Right atrium auricular region (tissue), 2 donors: Measurements from ENCODE around the gene UVRAG. TPM values are rescaled to one million over a fixed set of nuclear protein-coding genes. Genes with fewer than 3 reads are reported as not detected.
A peak's percentile ranks its signal among the peaks of the same experiment; 100 is the strongest.

ENCODE experiments used
- DNase-seq: peaks from one replicate; pipeline ENCODE4 v3.0.0-alpha.2; 2019; ENCODE audit warnings: low spot score
- H3K27ac ChIP-seq, 2 donors: fragments of 200-600 bp; sonication (generic); 1 replicate in 1 of 2; 2 replicates in 1 of 2; pipeline ENCODE4 v1.5.1; 2016 to 2019
- H3K27me3 ChIP-seq, 2 donors: fragments of 200-600 bp; sonication (generic); one replicate each; pipeline versions ENCODE4 v1.5.1 to v1.6.0; 2017 to 2019
- H3K36me3 ChIP-seq: fragments of 200-600 bp; sonication (generic); one replicate; pipeline ENCODE4 v1.5.1; 2016
- H3K4me1 ChIP-seq, 2 donors: fragments of 200-600 bp; sonication (generic); one replicate each; pipeline versions ENCODE4 v1.5.1 to v1.6.0; 2017 to 2019
- H3K4me3 ChIP-seq, 2 donors: fragments of 200-600 bp; sonication (generic); 1 replicate in 1 of 2; 2 replicates in 1 of 2; pipeline ENCODE4 v1.5.1; 2017 to 2019; ENCODE audit warnings: mild to moderate bottlenecking in 1 of 2, moderate library complexity in 1 of 2
- H3K9me3 ChIP-seq, 2 donors: fragments of 200-600 bp; sonication (generic); one replicate each; pipeline ENCODE4 v1.5.1; 2019
- total RNA-seq, 2 donors: library from RNA; depleted of rRNA; stranded (reverse); fragments of >200 nt; gene quantifications; one replicate each; pipeline ENCODE4 v1.1.0, GENCODE V29; 2016
- TF ChIP-seq, protein P1 (sequence below), 2 donors: fragments of 200-600 bp; sonication (generic); IDR thresholded peaks; one replicate each; pipeline ENCODE4 v1.5.1; 2019; ENCODE audit warnings: antibody characterized with exemption in 2 of 2

Gene UVRAG
- total RNA-seq, 2 donors from 2014 or later, result 13.2 to 13.9 TPM

DNA sequence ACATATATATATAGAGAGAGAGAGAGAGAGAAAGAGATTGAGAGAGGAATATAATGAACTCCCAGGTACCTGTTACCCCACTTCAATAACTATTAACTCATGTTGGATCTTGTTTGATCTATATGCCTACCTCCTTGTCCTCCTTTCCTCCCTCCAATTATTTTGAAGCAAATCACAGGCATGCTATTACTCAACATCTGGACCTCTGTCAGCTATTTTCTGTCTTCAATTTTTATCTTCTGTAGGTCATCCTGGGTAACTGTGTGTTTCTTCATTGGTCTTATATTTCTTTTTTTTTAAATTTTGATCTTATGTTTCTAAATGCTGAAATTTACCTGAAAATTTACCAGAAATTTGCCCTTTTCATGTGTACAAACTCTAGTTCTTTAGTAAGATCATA, 24.8 kb downstream of the UVRAG start:
- H3K4me3 ChIP-seq, result no peak overlapping the region
- TF ChIP-seq, protein P1, sequence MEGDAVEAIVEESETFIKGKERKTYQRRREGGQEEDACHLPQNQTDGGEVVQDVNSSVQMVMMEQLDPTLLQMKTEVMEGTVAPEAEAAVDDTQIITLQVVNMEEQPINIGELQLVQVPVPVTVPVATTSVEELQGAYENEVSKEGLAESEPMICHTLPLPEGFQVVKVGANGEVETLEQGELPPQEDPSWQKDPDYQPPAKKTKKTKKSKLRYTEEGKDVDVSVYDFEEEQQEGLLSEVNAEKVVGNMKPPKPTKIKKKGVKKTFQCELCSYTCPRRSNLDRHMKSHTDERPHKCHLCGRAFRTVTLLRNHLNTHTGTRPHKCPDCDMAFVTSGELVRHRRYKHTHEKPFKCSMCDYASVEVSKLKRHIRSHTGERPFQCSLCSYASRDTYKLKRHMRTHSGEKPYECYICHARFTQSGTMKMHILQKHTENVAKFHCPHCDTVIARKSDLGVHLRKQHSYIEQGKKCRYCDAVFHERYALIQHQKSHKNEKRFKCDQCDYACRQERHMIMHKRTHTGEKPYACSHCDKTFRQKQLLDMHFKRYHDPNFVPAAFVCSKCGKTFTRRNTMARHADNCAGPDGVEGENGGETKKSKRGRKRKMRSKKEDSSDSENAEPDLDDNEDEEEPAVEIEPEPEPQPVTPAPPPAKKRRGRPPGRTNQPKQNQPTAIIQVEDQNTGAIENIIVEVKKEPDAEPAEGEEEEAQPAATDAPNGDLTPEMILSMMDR (IDR thresholded peaks at IDR 0.05), result no peak

DNA sequence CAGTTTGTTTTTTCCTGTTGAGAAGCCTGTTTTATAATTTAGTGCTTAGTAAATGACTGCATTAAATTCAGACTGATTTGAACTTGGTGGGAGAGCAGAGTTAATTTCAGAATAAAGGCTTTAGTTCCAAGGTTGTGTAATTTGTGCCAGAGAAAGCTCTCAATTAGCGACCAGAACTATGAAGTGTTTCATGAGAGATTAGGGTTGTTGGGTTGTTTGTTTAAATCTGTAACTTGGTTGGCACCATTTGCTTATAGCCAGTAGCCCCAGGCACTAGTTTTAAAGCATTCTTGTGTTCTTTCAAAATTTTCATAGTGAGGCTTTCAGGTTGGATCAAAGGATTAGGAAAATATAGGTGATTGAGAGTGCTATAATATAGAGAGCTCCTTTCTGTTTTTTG, 25.5 kb downstream of the UVRAG start:
- Histone ChIP-seq H3K9me3 (no peaks in the 10 kb centered on the region), H3K27me3 (no peaks in the 10 kb centered on the region), H3K4me3 (no peak overlapping the region), H3K36me3 (no peaks in the 10 kb centered on the region), H3K27ac (no peak overlapping the region), H3K4me1 (peaks cover 0 to 14% of the 10 kb centered on the region in 2 donors)
- DNase-seq, result no peak
- TF ChIP-seq, protein P1 (IDR thresholded peaks at IDR 0.05), result no peak

More for the DNA sequence above, 24.8 kb downstream of the UVRAG start:
- Histone ChIP-seq H3K27me3 (no peaks in the 10 kb centered on the region), H3K27ac (no peak overlapping the region), H3K36me3 (no peaks in the 10 kb centered on the region), H3K4me1 (peaks cover 0 to 14% of the 10 kb centered on the region in 2 donors), H3K9me3 (no peaks in the 10 kb centered on the region)
- DNase-seq, result no peak

GRCh38 chr11:75841739-75842138, 26.7 kb downstream of the UVRAG start:
- no peak overlapping the region for H3K27ac ChIP-seq
- peaks cover 0 to 14% of the 10 kb centered on the region in 2 donors for H3K4me1 ChIP-seq
- H3K4me3 ChIP-seq, result no peak overlapping the region
- H3K9me3 ChIP-seq, result no peaks in the 10 kb centered on the region
- TF ChIP-seq, protein P1 (IDR thresholded peaks at IDR 0.05), result no peak
- no peak for DNase-seq
- no peaks in the 10 kb centered on the region for H3K27me3 ChIP-seq
- no peaks in the 10 kb centered on the region for H3K36me3 ChIP-seq

DNA sequence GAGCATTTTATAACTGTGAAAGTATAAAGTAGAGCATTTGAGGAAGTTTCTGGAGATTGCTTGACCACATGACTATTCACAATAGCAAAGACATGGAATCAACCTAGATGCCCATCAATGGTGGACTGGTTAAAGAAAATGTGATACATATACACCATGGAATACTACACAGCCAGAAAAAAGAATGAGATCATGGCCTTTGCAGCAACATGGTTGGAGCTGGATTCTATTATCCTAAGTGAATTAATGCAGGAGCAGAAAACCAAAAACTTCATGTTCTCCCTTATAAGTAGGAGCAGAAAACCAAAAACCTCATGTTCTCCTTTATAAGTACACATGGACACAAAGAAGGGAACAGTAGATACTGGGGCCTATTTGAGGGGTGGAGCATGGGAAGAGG, 30.3 kb downstream of the UVRAG start:
- TF ChIP-seq, protein P1 (IDR thresholded peaks at IDR 0.05), result no peak

GRCh38 chr11:75849894-75850293, 34.9 kb downstream of the UVRAG start:
- Histone ChIP-seq H3K4me3 (no peak overlapping the region), H3K9me3 (no peaks in the 10 kb centered on the region), H3K27ac (no peak overlapping the region), H3K4me1 (peaks cover 0 to 25% of the 10 kb centered on the region in 2 donors), H3K27me3 (no peaks in the 10 kb centered on the region), H3K36me3 (no peaks in the 10 kb centered on the region)
- TF ChIP-seq, protein P1 (IDR thresholded peaks at IDR 0.05), result no peak
- no peak for DNase-seq

More for the DNA sequence above, 30.3 kb downstream of the UVRAG start:
- no peak for DNase-seq
- Histone ChIP-seq H3K36me3 (no peaks in the 10 kb centered on the region), H3K9me3 (no peaks in the 10 kb centered on the region), H3K27ac (no peak overlapping the region), H3K27me3 (no peaks in the 10 kb centered on the region), H3K4me3 (no peak overlapping the region), H3K4me1 (peaks cover 0 to 16% of the 10 kb centered on the region in 2 donors)

- Histone ChIP-seq H3K27ac (peak overlapping the region; percentile 57 to 66), H3K4me1 (peaks cover 0 to 25% of the 10 kb centered on the region in 2 donors), H3K4me3 (no peak overlapping the region), H3K36me3 (no peaks in the 10 kb centered on the region), H3K9me3 (no peaks in the 10 kb centered on the region), H3K27me3 (no peaks in the 10 kb centered on the region)
- no peak for DNase-seq
- TF ChIP-seq, protein P1 (IDR thresholded peaks at IDR 0.05), result no peak
Observed at GRCh38 chr11:75850787-75851186, 35.8 kb downstream of the UVRAG start.
